HEK293 (cell line): ENCODE results near the gene CLCN7.

Source experiments
- KLF10 ChIP-seq: fragments of 450-650 bp; IDR thresholded peaks from 2 replicates; pipeline ENCODE4 v1.5.1; 2018; ENCODE audit warnings: missing biosample characterization, mild to moderate bottlenecking, missing genetic modification characterization
- KLF8 ChIP-seq: fragments of 450-650 bp; formaldehyde crosslinking; IDR thresholded peaks from 2 replicates; pipeline ENCODE4 v1.5.1; 2016; ENCODE audit warnings: missing biosample characterization, missing genetic modification characterization
- REPIN1 ChIP-seq: fragments of 450-650 bp; formaldehyde crosslinking; IDR thresholded peaks from 2 replicates; pipeline ENCODE4 v1.5.1; 2017; ENCODE audit warnings: missing biosample characterization, missing genetic modification characterization, low read depth
- SALL2 ChIP-seq: fragments of 450-650 bp; formaldehyde crosslinking; IDR thresholded peaks from 2 replicates; pipeline ENCODE4 v1.5.0; 2017; ENCODE audit warnings: missing biosample characterization, mild to moderate bottlenecking, missing genetic modification characterization, borderline replicate concordance
- WT1 ChIP-seq: fragments of 450-650 bp; formaldehyde crosslinking; IDR thresholded peaks from 2 replicates; pipeline ENCODE4 v1.5.1; 2016; ENCODE audit warnings: missing biosample characterization, missing genetic modification characterization
- YY1 ChIP-seq: fragments of 450-650 bp; formaldehyde crosslinking; IDR thresholded peaks from 2 replicates; pipeline ENCODE4 v1.5.1; 2018; ENCODE audit warnings: missing biosample characterization, missing genetic modification characterization
- ZBTB1 ChIP-seq: fragments of 450-650 bp; formaldehyde crosslinking; IDR thresholded peaks from 2 replicates; pipeline ENCODE4 v1.5.1; 2016; ENCODE audit warnings: missing biosample characterization, missing genetic modification characterization
- ZBTB17 ChIP-seq: fragments of 450-650 bp; formaldehyde crosslinking; IDR thresholded peaks from 2 replicates; pipeline ENCODE4 v1.5.1; 2016; ENCODE audit warnings: missing biosample characterization, missing genetic modification characterization
- ZFHX2 ChIP-seq: fragments of 450-650 bp; formaldehyde crosslinking; conservative IDR thresholded peaks from 2 replicates; pipeline ENCODE4 v1.5.1; 2016; ENCODE audit warnings: missing biosample characterization, missing genetic modification characterization
- ZNF121 ChIP-seq: fragments of 450-650 bp; formaldehyde crosslinking; IDR thresholded peaks from 2 replicates; pipeline ENCODE4 v1.5.1; 2016; ENCODE audit warnings: missing biosample characterization, missing genetic modification characterization
- ZNF239 ChIP-seq: fragments of 450-650 bp; formaldehyde crosslinking; IDR thresholded peaks from 2 replicates; pipeline ENCODE4 v1.5.1; 2016; ENCODE audit warnings: missing biosample characterization, missing genetic modification characterization
- ZNF341 ChIP-seq: fragments of 450-650 bp; formaldehyde crosslinking; IDR thresholded peaks from 2 replicates; pipeline ENCODE4; 2016; ENCODE audit warnings: low read depth, missing biosample characterization, missing genetic modification characterization
- ZNF404 ChIP-seq: fragments of 450-650 bp; formaldehyde crosslinking; IDR thresholded peaks from 2 replicates; pipeline ENCODE4 v1.5.1; 2017; ENCODE audit warnings: missing biosample characterization, missing genetic modification characterization
- ZNF558 ChIP-seq: fragments of 450-650 bp; formaldehyde crosslinking; IDR thresholded peaks from 2 replicates; pipeline ENCODE4 v1.5.1; 2016; ENCODE audit warnings: missing biosample characterization, missing genetic modification characterization
- ZNF664 ChIP-seq: fragments of 450-650 bp; formaldehyde crosslinking; IDR thresholded peaks from 2 replicates; pipeline ENCODE4 v1.5.1; 2016; ENCODE audit warnings: missing biosample characterization, missing genetic modification characterization
- ZNF76 ChIP-seq: fragments of 450-650 bp; formaldehyde crosslinking; IDR thresholded peaks from 2 replicates; pipeline ENCODE4; 2016; ENCODE audit warnings: low read depth, missing biosample characterization, missing genetic modification characterization, borderline replicate concordance
- ZNF777 ChIP-seq: fragments of 450-650 bp; formaldehyde crosslinking; IDR thresholded peaks from 2 replicates; pipeline ENCODE4 v1.5.1; 2017; ENCODE audit warnings: missing biosample characterization, missing genetic modification characterization, borderline replicate concordance
- TF ChIP-seq, protein P1 (sequence below): fragments of 450-650 bp; formaldehyde crosslinking; IDR thresholded peaks from 2 replicates; pipeline ENCODE4 v1.5.1; 2016; ENCODE audit warnings: missing biosample characterization, missing genetic modification characterization, borderline replicate concordance
- TF ChIP-seq, protein P2 (sequence below): fragments of 450-650 bp; formaldehyde crosslinking; IDR thresholded peaks from 2 replicates; pipeline ENCODE4 v1.5.1; 2016; ENCODE audit warnings: missing biosample characterization, missing genetic modification characterization
- TF ChIP-seq, protein P3 (sequence below): fragments of 450-650 bp; formaldehyde crosslinking; IDR thresholded peaks from 2 replicates; pipeline ENCODE4 v1.5.1; 2016; ENCODE audit warnings: missing biosample characterization, missing genetic modification characterization
- TF ChIP-seq, protein P4 (sequence below): fragments of 450-650 bp; formaldehyde crosslinking; IDR thresholded peaks from 2 replicates; pipeline ENCODE4 v1.5.1; 2016; ENCODE audit warnings: missing biosample characterization, missing genetic modification characterization
- TF ChIP-seq, protein P5 (sequence below): fragments of 450-650 bp; formaldehyde crosslinking; IDR thresholded peaks from 2 replicates; pipeline ENCODE4 v1.5.1; 2016; ENCODE audit warnings: missing biosample characterization, missing genetic modification characterization, low read depth
- TF ChIP-seq, protein P6 (sequence below): fragments of 450-650 bp; formaldehyde crosslinking; IDR thresholded peaks from 2 replicates; pipeline ENCODE4 v1.5.1; 2016; ENCODE audit warnings: missing biosample characterization, missing genetic modification characterization
- TF ChIP-seq, protein P7 (sequence below): fragments of 450-650 bp; formaldehyde crosslinking; IDR thresholded peaks from 2 replicates; pipeline ENCODE4 v1.5.1; 2016; ENCODE audit warnings: missing biosample characterization, missing genetic modification characterization

Gene CLCN7

DNA sequence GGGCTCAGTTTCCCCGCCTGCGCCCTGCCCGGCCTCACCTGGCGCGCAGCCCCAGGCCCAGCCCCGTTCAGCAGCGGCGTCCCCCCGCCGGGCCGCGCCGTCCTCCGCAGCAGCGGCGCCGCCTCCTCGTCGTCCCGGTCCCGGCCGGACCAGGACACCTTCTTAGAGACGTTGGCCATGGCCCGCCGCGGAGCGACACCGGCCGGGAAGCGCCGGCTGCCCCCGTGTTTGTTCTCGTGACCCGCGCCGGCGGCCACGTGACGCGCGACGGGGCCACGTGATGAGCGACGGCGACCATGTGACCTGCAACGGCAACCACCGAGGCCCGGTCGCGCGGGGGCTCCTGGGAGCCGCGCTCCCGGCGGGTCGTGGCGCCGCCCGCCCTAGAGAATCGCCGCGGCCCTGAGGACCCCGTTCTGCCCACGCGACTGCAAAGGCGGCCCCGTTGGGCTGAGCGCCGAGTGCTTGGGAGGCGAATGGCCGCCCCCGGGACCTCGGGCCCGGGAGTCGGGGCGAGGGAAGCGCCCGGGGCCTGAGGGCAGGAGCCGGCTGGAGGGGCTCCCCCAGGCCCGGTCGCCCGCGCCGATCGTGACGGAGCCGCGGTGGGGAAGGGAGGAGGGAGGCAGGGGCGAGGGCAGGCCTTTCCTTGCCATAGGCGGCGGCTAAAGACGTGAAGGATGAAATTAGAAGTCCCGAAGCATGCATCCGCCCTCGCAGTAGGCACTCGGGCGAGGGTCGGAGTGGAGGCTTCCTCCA is at the start of gene CLCN7 (continued):
- no peak for TF ChIP-seq ZNF404 (tag by site-specific recombination)
- no peak for TF ChIP-seq ZNF341 (tag by site-specific recombination)
- TF ChIP-seq, protein P1, sequence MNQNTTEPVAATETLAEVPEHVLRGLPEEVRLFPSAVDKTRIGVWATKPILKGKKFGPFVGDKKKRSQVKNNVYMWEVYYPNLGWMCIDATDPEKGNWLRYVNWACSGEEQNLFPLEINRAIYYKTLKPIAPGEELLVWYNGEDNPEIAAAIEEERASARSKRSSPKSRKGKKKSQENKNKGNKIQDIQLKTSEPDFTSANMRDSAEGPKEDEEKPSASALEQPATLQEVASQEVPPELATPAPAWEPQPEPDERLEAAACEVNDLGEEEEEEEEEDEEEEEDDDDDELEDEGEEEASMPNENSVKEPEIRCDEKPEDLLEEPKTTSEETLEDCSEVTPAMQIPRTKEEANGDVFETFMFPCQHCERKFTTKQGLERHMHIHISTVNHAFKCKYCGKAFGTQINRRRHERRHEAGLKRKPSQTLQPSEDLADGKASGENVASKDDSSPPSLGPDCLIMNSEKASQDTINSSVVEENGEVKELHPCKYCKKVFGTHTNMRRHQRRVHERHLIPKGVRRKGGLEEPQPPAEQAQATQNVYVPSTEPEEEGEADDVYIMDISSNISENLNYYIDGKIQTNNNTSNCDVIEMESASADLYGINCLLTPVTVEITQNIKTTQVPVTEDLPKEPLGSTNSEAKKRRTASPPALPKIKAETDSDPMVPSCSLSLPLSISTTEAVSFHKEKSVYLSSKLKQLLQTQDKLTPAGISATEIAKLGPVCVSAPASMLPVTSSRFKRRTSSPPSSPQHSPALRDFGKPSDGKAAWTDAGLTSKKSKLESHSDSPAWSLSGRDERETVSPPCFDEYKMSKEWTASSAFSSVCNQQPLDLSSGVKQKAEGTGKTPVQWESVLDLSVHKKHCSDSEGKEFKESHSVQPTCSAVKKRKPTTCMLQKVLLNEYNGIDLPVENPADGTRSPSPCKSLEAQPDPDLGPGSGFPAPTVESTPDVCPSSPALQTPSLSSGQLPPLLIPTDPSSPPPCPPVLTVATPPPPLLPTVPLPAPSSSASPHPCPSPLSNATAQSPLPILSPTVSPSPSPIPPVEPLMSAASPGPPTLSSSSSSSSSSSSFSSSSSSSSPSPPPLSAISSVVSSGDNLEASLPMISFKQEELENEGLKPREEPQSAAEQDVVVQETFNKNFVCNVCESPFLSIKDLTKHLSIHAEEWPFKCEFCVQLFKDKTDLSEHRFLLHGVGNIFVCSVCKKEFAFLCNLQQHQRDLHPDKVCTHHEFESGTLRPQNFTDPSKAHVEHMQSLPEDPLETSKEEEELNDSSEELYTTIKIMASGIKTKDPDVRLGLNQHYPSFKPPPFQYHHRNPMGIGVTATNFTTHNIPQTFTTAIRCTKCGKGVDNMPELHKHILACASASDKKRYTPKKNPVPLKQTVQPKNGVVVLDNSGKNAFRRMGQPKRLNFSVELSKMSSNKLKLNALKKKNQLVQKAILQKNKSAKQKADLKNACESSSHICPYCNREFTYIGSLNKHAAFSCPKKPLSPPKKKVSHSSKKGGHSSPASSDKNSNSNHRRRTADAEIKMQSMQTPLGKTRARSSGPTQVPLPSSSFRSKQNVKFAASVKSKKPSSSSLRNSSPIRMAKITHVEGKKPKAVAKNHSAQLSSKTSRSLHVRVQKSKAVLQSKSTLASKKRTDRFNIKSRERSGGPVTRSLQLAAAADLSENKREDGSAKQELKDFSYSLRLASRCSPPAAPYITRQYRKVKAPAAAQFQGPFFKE: no peak
- TF ChIP-seq ZFHX2: peak; percentile 75
- TF ChIP-seq, protein P2, sequence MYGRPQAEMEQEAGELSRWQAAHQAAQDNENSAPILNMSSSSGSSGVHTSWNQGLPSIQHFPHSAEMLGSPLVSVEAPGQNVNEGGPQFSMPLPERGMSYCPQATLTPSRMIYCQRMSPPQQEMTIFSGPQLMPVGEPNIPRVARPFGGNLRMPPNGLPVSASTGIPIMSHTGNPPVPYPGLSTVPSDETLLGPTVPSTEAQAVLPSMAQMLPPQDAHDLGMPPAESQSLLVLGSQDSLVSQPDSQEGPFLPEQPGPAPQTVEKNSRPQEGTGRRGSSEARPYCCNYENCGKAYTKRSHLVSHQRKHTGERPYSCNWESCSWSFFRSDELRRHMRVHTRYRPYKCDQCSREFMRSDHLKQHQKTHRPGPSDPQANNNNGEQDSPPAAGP (tag by site-specific recombination): peak; percentile 59
- TF ChIP-seq, protein P3, sequence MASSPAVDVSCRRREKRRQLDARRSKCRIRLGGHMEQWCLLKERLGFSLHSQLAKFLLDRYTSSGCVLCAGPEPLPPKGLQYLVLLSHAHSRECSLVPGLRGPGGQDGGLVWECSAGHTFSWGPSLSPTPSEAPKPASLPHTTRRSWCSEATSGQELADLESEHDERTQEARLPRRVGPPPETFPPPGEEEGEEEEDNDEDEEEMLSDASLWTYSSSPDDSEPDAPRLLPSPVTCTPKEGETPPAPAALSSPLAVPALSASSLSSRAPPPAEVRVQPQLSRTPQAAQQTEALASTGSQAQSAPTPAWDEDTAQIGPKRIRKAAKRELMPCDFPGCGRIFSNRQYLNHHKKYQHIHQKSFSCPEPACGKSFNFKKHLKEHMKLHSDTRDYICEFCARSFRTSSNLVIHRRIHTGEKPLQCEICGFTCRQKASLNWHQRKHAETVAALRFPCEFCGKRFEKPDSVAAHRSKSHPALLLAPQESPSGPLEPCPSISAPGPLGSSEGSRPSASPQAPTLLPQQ (tag by site-specific recombination): peak; percentile 79
- TF ChIP-seq ZBTB17 (tag by site-specific recombination): no peak
- TF ChIP-seq ZNF121 (tag by site-specific recombination): no peak
- TF ChIP-seq, protein P4, sequence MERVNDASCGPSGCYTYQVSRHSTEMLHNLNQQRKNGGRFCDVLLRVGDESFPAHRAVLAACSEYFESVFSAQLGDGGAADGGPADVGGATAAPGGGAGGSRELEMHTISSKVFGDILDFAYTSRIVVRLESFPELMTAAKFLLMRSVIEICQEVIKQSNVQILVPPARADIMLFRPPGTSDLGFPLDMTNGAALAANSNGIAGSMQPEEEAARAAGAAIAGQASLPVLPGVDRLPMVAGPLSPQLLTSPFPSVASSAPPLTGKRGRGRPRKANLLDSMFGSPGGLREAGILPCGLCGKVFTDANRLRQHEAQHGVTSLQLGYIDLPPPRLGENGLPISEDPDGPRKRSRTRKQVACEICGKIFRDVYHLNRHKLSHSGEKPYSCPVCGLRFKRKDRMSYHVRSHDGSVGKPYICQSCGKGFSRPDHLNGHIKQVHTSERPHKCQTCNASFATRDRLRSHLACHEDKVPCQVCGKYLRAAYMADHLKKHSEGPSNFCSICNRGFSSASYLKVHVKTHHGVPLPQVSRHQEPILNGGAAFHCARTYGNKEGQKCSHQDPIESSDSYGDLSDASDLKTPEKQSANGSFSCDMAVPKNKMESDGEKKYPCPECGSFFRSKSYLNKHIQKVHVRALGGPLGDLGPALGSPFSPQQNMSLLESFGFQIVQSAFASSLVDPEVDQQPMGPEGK (tag by site-specific recombination): peak; percentile 76
- TF ChIP-seq, protein P5, sequence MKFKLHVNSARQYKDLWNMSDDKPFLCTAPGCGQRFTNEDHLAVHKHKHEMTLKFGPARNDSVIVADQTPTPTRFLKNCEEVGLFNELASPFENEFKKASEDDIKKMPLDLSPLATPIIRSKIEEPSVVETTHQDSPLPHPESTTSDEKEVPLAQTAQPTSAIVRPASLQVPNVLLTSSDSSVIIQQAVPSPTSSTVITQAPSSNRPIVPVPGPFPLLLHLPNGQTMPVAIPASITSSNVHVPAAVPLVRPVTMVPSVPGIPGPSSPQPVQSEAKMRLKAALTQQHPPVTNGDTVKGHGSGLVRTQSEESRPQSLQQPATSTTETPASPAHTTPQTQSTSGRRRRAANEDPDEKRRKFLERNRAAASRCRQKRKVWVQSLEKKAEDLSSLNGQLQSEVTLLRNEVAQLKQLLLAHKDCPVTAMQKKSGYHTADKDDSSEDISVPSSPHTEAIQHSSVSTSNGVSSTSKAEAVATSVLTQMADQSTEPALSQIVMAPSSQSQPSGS (tag by site-specific recombination): no peak
- TF ChIP-seq YY1 (tag by site-specific recombination): peak; percentile 61; the same call in 1 of the 2 replicates
- peak; percentile 93 for TF ChIP-seq ZNF76
- TF ChIP-seq SALL2: no peak
- TF ChIP-seq ZNF558 (tag by site-specific recombination): no peak
- no peak for TF ChIP-seq ZBTB1 (tag by site-specific recombination)
- no peak for TF ChIP-seq WT1
- peak; percentile 57; the same call in 1 of the 2 replicates for TF ChIP-seq KLF10 (tag by site-specific recombination)
- TF ChIP-seq ZNF777 (tag by site-specific recombination): no peak
- TF ChIP-seq ZNF664: no peak
- TF ChIP-seq, protein P6, sequence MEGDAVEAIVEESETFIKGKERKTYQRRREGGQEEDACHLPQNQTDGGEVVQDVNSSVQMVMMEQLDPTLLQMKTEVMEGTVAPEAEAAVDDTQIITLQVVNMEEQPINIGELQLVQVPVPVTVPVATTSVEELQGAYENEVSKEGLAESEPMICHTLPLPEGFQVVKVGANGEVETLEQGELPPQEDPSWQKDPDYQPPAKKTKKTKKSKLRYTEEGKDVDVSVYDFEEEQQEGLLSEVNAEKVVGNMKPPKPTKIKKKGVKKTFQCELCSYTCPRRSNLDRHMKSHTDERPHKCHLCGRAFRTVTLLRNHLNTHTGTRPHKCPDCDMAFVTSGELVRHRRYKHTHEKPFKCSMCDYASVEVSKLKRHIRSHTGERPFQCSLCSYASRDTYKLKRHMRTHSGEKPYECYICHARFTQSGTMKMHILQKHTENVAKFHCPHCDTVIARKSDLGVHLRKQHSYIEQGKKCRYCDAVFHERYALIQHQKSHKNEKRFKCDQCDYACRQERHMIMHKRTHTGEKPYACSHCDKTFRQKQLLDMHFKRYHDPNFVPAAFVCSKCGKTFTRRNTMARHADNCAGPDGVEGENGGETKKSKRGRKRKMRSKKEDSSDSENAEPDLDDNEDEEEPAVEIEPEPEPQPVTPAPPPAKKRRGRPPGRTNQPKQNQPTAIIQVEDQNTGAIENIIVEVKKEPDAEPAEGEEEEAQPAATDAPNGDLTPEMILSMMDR: no peak; the same call in 1 of the 2 replicates
- TF ChIP-seq, protein P7, sequence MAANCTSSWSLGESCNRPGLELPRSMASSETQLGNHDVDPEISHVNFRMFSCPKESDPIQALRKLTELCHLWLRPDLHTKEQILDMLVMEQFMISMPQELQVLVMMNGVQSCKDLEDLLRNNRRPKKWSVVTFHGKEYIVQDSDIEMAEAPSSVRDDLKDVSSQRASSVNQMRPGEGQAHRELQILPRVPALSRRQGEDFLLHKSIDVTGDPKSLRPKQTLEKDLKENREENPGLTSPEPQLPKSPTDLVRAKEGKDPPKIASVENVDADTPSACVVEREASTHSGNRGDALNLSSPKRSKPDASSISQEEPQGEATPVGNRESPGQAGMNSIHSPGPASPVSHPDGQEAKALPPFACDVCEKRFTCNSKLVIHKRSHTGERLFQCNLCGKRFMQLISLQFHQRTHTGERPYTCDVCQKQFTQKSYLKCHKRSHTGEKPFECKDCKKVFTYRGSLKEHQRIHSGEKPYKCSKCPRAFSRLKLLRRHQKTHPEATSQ (tag by site-specific recombination): no peak
- no peak for TF ChIP-seq KLF8
- TF ChIP-seq ZNF239 (tag by site-specific recombination): no peak
- TF ChIP-seq REPIN1 (tag by site-specific recombination): no peak
